Measurements from ENCODE around the gene CYB5R4. TPM values are rescaled to one million over a fixed set of nuclear protein-coding genes. Genes with fewer than 3 reads are reported as not detected.
"Not testable (repeated sequence)": the region's sequence is repeated elsewhere in the genome, so short reads cannot be mapped to it uniquely, and the experiment has no call there.

The CYB5R4 gene
- total and polyA plus RNA-seq, 2 of the 13 experiments (the other 11 are each of a cell fraction or from before 2014, with no cell fraction given) = 5.3 to 26.1 TPM

DNA sequence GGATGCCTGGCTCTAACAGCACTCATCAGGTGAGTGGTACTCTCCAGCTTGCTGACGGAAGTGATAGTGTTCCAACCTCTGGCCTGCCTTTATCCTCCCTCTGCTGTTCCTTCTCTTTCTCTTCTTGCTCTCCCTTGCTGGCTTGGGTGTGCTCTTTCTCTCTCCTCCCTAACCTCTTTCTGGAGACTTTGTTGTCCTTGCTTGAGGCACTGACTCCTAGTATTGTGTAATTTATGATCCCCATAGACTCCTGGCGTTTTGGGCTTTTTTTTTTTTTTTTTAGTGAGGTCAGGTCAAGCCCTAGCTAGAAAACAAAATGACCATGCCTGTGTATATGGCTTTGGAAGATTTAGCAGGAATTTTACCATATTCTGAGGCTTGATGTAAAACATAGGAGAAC, 89.4 kb downstream of the CYB5R4 start (continued):
- TF ChIP-seq, protein P1, sequence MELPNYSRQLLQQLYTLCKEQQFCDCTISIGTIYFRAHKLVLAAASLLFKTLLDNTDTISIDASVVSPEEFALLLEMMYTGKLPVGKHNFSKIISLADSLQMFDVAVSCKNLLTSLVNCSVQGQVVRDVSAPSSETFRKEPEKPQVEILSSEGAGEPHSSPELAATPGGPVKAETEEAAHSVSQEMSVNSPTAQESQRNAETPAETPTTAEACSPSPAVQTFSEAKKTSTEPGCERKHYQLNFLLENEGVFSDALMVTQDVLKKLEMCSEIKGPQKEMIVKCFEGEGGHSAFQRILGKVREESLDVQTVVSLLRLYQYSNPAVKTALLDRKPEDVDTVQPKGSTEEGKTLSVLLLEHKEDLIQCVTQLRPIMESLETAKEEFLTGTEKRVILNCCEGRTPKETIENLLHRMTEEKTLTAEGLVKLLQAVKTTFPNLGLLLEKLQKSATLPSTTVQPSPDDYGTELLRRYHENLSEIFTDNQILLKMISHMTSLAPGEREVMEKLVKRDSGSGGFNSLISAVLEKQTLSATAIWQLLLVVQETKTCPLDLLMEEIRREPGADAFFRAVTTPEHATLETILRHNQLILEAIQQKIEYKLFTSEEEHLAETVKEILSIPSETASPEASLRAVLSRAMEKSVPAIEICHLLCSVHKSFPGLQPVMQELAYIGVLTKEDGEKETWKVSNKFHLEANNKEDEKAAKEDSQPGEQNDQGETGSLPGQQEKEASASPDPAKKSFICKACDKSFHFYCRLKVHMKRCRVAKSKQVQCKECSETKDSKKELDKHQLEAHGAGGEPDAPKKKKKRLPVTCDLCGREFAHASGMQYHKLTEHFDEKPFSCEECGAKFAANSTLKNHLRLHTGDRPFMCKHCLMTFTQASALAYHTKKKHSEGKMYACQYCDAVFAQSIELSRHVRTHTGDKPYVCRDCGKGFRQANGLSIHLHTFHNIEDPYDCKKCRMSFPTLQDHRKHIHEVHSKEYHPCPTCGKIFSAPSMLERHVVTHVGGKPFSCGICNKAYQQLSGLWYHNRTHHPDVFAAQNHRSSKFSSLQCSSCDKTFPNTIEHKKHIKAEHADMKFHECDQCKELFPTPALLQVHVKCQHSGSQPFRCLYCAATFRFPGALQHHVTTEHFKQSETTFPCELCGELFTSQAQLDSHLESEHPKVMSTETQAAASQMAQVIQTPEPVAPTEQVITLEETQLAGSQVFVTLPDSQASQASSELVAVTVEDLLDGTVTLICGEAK (IDR thresholded peaks at IDR 0.05) = no peak
- TF ChIP-seq, protein P1 (CRISPR knock-in tag; IDR thresholded peaks at IDR 0.05) = no peak
- TF ChIP-seq ARNT (IDR thresholded peaks at IDR 0.05) (no peak), ATM (IDR thresholded peaks at IDR 0.05; ENCODE audit: borderline replicate concordance) (no peak)

DNA sequence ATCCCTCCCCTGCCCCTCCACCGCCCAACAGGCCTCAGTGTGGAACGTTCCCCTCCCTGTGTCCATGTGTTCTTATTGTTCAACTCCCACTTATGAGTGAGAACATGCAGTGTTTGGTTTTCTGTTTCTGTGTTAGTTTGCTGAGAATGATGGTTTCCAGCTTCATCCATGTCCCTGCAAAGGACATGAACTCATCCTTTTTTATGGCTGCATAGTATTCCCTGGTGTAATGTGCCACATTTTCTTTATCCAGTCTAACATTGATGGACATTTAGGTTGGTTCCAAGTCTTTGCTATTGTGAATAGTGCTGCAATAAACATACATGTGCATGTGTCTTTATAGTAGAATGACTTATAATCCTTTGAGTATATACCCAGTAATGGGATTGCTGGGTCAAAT, 91.9 kb downstream of the CYB5R4 start:
- H3K9ac ChIP-seq (ENCODE audit: insufficient read depth, low read depth, low read length); H3K27ac ChIP-seq (ENCODE audit: extremely low read length, insufficient read depth, low read length); POLR2A ChIA-PET; H3K4me1 ChIP-seq (ENCODE audit: insufficient read depth, low read length); ATAC-seq; H3K9me3 ChIP-seq (ENCODE audit: low read length); H3K36me3 ChIP-seq (replicated peaks in 1 of 2; ENCODE audit: control insufficient read depth in 1 of 2, insufficient read depth in 2 of 2, low read length in 2 of 2); H3K27me3 ChIP-seq (ENCODE audit: control insufficient read depth in 1 of 2, insufficient read depth in 2 of 2, low read length in 2 of 2); H3K79me2 ChIP-seq (ENCODE audit: insufficient read depth, low read length); H3K4me2 ChIP-seq (ENCODE audit: low read depth, low read length); intact Hi-C loops (cut with micrococcal nuclease; ENCODE audit: unreplicated experiment); CTCF ChIA-PET (ENCODE audit: low intra/inter-chr PET ratio, low total read pairs); H3K4me3 ChIP-seq (replicated peaks in 1 of 3; ENCODE audit: insufficient read depth in 1 of 3, low read depth in 2 of 3, low read length in 3 of 3); H4K20me1 ChIP-seq (ENCODE audit: insufficient read depth, low read length); in situ Hi-C loops (cut with HindIII; ENCODE audit: extremely low pct_ligation_motif_present, low pct_unique_long_range_greater_than_20kb); BruUV-seq (replicated peaks); DNase-seq (ENCODE audit: low spot score); FAIRE-seq; H2AFZ ChIP-seq (ENCODE audit: low read length): not testable (repeated sequence)
- 94% methylated on average over 2 of the region's 2 CpGs for WGBS (ENCODE audit: low lambda C conversion rate)

Measured in HepG2 (cell line).